NCI-H2029 treated with DMSO at 0.1 percent for 48 hours (cell line): Measurements from ENCODE around the gene COPS9.

ENCODE experiments used
- DNase-seq: peaks from one replicate; lab custom pipeline; 2025; lab: John Stamatoyannopoulos, UW

The COPS9 gene

GRCh38 chr2:240166191-240166590 is 30.1 kb upstream of the COPS9 start:
- DNase-seq, result no peak

DNA sequence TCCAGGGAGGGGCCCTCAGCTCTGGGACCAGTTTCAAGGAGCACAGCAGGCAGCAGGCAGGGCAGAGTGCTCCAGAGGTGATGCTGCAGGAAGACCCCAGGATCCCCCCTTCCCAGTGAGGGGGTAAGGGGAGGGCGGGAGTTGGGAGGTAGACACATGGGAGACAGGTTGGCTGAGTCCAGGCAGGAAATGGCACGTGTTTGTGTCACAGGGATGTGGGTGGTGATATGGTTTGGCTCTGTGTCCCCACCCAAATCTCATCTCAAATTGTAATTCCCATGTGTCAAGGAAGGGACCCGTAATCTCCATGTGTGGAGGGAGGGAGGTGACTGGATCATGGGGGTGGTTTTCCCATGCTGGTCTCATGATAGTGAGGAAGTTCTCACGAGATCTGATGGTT is 29.6 kb upstream of the COPS9 start:
- DNase-seq, result no peak

DNA sequence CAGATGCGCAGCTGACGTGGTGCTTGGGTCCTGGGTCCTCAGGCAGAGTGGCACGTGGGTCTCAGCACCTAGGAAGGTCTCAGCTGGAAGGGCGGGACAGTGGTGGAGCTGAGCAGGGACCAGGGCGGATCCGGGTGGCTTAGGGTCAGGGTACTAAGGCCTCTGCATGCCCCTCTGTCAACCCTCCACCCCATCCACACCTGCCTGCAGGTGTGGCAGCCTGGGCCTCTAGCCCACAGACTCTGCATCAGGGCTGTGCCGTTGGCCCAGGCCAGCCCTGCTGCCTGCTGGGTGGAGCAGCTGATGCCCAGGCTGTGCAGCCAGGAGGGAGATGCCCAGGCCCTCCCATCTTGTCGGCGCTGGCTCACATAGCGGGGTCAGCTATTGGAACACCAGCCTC is 28.9 kb upstream of the COPS9 start:
- DNase-seq, result no peak

DNA sequence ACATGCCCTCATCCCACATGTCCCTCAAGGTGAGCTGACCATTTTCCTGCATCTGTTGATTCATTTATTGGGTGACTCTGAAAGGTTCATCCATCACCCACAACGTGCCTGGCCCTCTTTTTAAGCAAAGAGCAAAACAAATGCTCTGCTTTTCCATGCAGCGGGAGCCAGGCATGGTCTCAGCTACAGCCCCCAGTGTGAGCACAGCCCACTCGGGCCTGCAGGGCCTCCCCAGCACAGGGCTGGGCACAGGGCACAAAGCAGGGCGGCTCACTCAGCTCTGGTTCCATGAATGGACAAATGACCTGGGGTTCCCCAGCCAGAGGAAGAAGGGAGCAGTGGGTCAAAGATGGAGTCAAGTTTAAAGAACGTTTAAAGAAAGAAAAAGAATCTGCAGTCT is 28.5 kb upstream of the COPS9 start:
- no peak for DNase-seq

DNA sequence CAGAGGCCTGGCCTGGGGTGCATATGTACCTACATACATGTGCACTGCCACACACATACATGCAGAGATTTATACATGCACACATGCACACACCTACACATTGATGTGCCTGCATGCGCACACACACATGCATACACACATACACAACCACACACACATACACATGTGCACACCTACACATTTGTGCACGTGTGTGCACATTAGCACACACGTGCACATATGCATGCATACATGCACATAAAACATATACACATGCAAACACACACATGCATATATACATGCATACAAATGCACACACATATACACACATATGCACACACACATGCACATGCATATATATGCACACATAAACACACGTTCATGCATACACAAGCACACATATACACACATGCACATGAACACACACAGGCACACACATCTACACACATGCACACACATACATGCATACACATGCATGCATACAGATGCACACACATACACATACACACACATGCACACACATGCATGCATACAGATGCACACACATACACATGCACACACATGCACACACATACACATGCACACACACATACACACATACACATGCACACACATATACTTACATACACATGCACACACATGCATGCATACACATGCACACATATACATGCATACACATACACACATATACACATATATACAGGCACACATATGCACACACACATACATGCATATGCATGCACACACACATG is 27.9 kb upstream of the COPS9 start:
- no peak for DNase-seq

- no peak for DNase-seq
These were observed 27.0 kb upstream of the COPS9 start for GRCh38 chr2:240162939-240163714.

- no peak for DNase-seq
These were observed 26.4 kb upstream of the COPS9 start for GRCh38 chr2:240162531-240162930.

GRCh38 chr2:240162032-240162431 is 25.9 kb upstream of the COPS9 start:
- DNase-seq, result no peak

GRCh38 chr2:240161087-240161750 is 25.1 kb upstream of the COPS9 start:
- no peak for DNase-seq

- DNase-seq, result no peak
These were observed 24.4 kb upstream of the COPS9 start for GRCh38 chr2:240160291-240161086.

- no peak for DNase-seq
These were observed 23.2 kb upstream of the COPS9 start for GRCh38 chr2:240159251-240159839.

GRCh38 chr2:240157147-240157470 is 21.0 kb upstream of the COPS9 start:
- no peak for DNase-seq

DNA sequence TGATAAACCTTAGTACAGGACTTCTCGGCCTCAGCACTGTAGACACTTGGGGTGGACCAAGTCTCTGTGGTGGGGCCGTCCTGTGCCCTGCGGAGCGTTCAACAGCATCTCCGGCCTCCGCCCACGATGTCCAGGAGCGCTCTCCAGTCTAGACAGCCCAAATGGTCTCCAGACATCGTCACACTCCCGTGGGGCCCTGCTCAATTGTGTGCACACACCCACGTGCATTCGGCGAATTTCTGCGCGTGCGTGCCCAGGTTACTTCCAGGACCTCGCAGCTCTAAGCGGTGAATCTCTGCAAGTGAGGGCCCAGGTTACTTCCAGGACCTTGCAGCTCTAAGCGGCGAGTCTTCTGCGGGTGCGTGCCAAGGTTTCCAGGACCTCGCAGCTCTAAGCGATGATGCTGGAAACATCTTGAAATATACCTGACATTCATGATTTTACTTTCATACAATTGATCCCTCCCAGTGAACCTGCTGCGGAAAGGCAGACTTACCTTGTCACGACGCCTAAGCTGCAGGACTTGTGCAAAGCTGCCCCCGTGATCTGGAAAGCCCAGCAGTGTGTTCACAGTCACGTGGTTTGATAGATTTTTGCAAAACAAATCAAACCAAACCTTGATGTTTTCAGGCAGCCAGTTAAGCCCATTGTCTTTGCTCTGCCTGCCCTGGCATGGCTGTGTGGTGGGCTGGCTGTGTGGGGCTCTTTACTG is 20.5 kb upstream of the COPS9 start:
- no peak for DNase-seq

- no peak for DNase-seq
These were observed 19.8 kb upstream of the COPS9 start for GRCh38 chr2:240155745-240156390.

GRCh38 chr2:240155048-240155744 is 19.1 kb upstream of the COPS9 start:
- DNase-seq, result no peak

DNA sequence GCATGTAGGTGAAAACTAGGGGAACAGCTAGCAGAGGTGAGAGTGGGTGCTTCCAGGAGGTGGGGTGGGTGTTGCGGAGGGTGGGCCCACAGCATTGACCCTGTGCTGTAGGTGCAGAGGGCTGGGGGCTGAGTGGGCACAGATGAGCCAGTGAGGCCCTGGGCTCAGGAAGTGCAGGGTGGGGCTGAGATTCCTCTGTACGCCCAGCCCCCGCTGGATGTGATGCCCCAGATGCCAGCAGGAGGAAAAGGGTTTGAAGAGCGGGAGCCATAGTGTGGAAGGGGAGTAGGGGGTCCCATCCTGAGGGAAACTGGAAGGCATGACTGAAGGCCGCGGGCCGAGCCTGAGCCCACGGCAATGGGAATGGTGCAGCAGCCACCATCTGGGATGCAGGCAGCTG is 18.5 kb upstream of the COPS9 start:
- no peak for DNase-seq

DNA sequence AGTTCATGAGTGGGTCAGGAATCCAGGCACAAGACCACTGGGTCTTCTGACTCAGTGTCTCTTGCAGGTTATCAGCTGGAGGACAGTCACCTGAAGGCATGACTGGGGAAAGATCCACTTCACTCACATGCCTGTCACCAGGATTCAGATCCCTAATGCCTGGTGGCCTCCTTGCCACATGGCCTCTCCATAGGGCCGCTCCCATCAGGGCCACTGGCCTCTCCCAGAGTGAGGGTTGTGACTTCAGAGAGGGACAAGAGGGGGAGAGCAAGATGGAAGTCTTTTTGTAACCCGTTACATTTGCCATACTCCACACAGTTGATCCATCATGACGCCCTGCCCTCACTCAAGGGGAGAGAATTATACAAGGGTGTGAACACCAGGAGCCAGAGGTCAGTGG is 17.3 kb upstream of the COPS9 start:
- no peak for DNase-seq

DNA sequence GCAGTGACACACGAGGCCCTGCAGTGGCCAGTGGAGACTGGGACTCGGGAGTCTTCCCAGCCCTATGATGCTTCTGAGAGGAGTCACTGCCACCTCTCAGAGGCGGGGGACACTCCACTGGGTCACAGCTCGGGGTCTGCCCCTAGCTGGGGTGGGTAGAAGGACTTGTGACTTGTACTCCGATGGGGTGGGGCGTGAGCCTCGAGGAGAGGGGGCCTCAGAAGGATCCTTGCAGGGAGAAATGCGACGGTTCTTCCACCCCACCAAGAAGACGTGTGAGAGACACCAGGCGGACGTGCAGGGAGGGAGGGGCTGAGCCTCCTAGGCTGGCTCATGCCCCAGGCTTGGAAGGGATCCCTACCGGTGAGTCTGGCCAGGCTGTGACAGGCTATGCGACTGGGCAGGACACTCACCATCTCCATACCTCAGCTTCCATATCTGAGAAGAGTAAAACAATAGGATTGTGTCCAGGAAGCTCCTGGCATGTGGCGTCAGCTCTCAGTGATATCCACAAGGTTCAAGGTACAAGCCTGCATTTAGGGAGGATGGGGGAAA is 15.4 kb upstream of the COPS9 start:
- DNase-seq, result no peak

- DNase-seq, result no peak
These were observed 14.1 kb upstream of the COPS9 start for GRCh38 chr2:240149943-240150784.
